IPS-NIHi11 (cell line): ENCODE measurements around the gene CCNYL1.
"Not testable (repeated sequence)": the region's sequence is repeated elsewhere in the genome, so short reads cannot be mapped to it uniquely, and the experiment has no call there.

Experiments
- DNase-seq: peaks from one replicate; pipeline ENCODE4 v3.0.0; 2012; ENCODE audit warnings: mixed read lengths, low spot score

Gene CCNYL1

DNA sequence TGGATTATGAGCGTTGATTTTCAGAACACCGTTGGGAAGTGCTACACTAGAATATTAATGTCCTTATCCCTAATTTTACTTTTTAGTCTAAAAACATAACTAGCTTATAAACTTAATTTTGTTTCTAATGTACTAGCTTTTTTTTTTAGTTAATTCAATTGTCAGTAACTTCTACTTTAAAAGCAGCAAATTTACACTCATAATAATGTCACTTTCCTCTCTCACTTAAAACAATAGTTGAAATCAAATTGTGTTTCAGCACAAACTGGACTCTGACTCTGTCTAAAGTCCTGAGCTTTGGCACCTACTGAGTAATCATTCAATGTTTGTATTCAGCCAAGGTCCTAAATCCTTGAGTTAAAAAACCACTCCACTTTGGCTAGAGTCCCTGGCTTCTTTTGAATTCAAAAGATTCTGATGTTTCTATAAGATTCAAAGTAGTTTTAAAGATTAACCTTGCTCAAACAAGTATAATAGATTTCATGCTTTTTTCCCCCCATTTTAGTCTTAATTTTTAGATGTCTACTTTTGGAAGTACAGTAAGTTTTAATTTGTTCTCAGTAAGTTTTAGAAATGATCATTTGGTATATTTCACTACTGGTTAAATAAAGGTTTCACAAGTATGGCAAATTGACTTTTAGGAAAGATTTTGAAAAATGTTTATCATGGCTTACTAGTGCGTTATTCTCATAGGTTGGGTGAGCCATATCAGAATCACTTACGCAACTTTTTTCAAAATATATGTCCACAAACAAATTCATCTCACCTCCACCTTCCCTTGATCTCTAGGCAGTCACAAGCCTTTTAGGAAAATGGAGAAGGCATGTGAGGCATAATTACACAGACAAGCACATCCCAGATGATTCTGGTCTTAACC lies 23.4 kb downstream of the CCNYL1 start:
- no peak for DNase-seq

DNA sequence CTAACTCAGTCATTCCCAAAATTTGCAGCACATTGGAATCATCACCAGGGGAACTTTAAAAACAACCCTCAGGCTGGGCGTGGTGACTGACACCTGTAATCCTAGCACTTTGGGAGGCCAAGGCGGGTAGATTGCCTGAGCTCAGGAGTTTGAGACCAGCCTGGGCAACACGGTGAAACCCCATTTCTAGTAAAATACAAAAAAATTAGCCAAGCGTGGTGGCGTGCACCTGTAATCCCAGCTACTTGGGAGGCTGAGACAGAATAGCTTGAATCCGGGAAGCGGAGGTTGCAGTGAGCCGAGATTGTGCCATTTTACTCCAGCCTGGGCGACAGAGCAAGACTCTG lies 24.0 kb downstream of the CCNYL1 start:
- not testable (repeated sequence) for DNase-seq

DNA sequence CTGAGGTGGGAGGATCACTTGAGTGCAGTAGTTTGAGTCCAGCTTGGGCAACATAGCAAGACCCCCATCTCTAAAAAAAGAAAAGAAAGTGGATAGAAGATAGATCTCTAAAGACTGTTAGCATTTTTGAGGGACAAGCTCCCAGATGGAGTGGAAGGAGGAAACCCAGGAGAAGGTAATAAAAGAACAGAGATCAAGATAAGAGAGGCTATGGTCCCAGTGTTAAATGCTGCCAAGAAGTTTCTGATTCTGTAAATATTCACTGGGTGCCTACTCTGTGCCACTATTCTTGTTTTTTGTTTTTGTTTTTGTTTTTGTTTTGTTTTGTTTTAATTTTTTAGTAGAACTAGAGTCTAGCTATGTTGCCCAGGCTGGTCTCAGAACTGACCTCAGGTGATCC lies 32.1 kb downstream of the CCNYL1 start:
- no peak for DNase-seq

DNA sequence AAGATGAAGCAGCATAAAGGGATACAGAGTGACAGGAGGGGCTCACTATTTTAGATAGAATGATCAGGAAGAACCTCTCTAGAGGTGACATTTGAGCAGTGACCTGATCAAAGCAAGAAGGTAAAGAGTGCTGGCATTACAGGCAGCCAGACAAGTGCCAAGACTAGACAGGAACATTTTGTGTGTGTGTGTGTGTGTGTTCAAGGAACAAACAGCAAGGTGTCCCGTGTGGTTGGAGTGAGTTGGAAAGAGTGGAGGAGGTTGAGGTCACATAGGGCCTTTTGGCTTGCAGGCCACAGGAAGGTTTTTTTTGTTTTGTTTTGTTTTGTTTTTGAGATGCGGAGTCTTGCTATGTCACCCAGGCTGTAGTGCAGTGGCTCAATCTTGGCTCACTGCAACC lies 32.6 kb downstream of the CCNYL1 start:
- no peak for DNase-seq

DNA sequence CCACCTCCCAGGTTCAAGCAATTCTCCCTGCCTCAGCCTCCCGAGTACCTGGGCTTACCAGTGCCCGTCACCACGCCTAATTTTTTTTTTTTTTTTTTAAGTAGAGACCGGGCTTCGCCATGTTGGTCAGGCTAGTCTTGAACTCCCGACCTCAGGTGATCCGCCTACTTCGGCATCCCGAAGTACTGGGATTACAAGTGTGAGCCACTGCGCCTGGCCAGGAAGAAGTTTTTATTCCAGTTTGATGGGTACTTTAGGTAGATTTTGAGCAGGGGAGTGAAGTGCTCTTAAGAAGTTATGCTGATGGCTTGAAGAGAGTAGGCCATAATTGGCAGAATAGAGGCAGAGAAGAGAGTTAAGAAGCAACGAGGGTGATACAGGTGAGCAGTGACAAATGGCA lies 33.0 kb downstream of the CCNYL1 start:
- no peak for DNase-seq

DNA sequence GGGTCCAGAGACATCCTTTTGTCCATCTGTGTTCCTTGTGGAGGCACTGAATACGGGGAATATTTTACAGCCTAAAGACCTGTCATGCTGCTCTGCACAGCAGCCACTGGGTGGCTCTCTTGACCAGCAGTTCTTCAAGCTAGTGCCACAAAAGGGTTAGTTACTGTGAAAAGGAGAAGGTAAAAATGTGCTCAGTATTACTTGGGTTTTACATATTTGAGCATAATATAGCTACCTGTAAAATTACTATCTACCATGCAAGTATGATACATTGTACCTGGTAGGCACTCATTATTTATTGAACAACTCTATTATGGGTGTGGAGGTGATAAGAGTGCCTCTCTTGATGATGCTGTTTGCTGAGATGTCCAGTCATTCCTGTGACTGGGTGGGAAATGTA lies 34.7 kb downstream of the CCNYL1 start:
- DNase-seq: peak; percentile 68

DNA sequence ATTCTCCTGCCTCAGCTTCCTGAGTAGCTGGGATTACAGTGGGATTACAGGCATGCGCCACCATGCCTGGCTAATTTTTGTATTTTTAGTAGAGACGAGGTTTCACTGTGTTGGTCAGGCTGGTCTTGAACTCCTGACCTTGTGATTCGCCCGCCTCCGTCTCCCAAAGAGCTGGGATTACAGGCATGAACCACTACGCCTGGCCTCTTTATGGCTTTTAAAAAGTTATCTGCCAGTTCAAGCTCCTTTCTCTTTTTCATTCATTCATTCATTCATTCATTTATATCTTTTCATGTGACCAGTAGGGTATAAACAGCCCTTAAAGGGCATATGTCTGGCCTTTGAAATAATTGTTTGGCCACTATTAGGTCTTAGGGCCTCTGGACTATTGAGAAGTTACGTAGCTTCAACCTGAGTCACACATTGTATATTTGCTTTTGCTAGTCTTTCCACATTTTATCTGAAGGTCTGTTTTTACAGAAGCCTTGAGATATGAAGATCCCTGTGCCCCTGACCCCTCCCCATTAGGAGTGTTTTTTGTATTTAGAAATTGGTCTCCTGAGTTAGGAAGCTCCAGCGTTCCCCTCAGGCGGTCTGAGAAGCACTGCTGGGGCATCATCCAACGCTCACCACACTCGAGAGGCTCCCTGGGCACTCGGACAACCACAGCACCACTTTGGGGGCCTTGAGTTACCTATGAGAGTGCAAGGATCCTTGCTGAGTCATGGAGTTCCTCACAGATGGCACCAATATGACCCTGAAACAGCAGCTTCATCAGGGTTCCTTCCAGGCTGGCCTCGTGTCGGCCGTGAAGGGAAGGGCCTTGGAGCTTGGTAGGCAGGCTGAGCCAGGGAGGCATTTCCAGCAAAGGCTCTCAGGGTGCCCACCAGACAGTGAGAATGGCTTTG lies 36.5 kb downstream of the CCNYL1 start:
- no peak for DNase-seq

DNA sequence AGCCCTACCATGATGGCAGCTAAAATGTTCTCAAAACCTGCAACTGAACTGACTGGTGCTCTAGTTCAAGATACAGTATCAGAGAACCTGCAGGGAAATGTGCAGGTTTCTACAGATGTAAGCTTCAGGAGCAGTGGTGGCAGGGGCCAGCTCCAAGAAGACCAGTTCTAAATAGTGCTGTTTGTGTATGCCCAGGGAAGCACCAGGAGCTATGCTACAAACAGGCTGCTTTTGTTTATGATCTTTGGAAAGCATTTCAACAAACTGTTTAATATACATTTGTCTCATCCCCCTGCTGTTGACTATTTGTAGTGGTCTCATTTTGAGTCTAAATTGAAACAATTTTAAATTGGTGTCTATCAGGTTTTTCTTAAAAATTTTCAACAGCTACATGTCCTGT lies 37.6 kb downstream of the CCNYL1 start:
- DNase-seq: no peak

DNA sequence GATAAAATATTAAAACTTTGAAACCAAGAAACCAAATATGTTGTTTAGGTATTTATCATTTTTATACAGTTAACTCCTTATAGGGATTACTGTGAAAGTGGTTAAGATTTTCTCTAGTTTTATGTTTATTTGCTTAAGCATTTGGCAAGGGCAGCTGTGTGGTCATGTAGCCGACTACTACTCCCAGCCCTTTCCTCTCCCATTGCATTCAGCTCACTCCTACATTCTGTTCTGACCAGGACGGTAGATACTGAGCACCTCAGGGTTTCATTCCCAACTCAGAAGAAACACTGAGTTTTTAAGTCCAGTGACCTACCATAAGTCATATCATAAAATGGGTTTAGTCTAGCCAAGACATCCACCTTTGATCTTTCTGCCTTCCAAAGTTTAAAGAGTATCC lies 38.4 kb downstream of the CCNYL1 start:
- DNase-seq: no peak

DNA sequence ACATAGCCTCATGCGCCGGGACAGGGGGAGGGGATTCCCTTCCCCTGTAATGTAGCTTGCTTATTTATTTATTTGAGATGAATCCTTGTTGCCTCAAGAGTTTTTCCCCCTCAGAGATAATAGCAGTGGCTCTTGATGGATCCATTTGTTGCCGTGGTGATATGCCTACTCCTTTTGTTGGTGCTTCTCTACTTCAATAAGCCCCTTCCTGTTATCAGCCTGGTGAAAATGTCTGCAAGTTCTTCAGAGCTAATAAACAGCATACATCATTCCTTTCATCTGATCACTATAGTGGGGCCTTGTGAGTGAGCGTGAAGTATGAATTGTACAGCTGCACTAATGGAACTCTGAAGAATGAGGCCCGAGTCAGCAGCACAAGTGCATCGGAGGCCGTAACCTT lies 38.9 kb downstream of the CCNYL1 start:
- DNase-seq: no peak

DNA sequence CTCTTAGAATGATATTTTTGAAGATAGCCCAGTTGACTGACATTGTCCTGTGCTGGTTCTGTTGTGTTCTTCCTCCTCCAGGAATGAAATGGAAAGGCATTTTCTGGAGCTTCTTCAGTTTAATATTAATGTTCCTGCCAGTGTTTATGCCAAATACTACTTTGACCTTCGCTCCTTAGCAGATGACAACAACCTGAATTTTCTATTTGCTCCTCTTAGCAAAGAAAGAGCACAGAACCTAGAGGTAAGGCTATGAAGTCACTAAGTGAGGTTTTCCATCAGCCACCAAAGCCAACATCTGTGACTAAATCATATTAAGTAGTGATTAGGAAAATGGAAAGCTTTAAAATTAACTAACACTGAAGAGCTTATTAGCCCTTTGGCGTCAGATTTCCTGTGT lies 39.4 kb downstream of the CCNYL1 start:
- DNase-seq: no peak

DNA sequence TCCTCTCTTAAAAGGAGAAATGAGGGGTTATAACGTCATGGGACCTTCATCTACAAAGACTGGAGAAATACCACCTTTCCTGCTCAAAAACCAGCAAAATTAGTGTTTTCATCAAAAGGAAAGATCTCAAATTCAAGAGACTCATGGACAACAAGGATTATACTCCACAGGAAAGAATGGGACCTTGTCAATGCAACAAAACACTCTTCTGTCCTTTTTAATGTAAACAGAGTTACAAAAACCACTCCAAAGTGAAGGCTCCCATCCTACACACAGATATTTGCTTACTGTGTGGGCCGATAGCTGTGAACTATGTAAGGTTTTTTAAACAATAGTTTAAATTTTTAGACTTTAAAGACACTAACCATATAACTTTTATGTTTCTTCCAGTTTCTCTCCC lies 42.2 kb downstream of the CCNYL1 start:
- not testable (repeated sequence) for DNase-seq

DNA sequence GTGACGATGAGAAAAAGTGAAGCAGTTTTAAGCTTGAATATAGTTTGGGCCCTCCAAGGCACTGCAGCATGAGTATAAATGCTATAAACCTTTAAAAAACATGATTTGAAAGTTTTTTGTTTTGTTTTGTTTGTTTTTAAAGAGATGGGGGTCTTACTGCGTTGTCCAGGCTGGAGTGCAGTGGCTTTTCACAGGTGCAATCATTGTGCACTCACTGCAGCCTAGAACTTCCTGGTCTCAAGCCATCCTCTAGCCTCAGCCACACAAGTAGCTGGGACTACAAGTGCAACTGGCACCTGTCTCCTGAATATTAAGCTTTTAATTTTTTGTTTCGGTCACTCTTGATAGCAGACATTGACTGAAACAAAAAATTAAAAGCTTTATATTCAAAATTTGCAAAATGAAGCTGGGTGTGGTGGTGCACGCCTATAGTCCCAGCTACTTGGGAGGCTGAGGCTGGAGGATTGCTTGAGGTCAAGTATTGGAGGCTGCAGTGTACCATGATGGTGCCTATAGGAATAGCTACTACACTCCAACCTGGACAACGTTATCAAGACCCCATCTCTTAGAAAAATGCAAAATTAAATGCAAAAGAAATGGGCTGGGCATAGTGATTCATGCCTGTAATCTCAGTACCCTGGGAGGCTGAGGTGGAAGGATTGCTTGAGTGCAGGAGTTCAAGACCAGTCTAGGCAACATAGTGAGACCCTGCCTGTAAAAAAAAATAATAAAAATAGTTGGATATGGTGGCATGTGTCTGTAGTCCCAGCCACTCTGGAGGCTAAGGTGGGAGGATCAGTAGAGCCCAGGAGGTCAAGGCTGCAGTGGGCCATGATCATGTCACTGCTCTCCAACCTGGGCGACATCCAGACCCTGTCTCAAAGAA lies 43.3 kb downstream of the CCNYL1 start:
- no peak for DNase-seq

DNA sequence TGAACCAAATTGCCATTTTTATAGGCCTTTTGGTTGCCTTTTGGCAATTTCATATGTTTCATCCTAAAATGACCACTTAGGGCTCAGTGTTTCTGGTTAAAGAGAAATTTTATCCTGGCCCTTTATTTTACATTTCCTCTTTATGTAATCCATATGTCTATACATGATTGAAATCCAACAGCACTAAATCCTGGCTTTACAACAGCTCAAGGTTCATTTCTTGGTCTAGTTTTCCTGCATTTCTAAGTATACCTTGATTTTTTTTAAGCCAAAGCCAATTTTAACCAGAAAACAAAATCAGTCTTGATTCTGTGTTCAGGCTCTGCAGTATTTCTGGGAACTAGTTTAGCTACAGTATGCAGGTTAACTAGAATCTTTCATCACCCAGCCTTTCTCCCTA lies 46.6 kb downstream of the CCNYL1 start:
- DNase-seq: no peak

DNA sequence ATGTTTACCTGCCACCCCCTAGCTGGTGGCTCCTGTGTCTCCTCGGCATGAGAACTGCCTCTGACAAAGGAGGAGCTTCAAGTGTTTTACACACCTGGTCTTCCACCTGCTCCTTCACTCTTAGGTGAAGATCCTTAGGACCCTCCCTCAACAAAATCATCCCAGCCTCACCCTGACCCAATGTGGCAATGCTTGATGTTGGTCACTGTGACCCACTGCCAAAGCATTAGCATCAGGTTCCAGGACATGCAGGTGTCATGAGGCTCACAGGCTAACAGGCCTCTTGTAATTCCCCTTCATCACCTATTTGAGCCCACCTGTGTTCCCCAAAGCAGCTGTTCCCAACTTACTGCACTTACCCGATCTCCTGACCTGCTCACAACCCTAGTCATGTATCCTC lies 48.5 kb downstream of the CCNYL1 start:
- no peak for DNase-seq

DNA sequence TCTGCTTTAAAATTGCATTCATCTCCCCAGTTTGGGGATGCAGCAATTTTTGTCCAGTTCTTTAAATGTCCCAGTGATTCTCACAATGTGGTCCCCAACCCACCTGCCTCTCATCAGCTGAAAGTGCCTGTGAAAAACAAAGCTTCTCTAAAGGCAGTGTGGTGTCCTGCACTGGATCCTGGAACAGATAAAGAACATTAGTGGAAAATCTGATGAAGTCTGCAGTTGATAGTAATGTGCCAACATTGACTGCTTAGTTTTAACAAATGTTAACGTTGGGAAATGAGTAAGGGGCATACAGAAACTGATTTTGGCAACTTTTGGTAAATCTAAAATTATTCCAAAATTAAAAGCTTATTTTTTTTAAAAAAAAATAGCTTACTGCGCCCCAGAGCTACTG lies 49.0 kb downstream of the CCNYL1 start:
- DNase-seq: no peak

DNA sequence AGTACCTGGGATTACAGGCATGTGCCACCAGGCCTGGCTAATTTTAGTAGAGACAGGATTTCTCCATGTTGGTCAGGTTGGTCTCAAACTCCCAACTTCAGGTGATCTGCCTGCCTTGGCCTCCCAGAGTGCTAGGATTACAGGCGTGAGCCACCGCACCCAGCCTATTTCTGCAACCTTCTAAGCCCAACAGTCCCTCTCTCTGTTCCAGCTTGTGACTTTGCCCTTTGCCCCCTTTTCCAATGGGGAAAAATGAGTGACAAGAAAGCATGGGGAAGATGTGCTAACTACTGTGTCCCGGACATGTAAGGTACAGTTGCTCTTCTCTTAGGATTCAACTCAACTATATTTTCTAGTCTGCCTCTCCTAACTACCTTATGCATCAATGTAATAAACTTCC lies 50.0 kb downstream of the CCNYL1 start:
- not testable (repeated sequence) for DNase-seq

DNA sequence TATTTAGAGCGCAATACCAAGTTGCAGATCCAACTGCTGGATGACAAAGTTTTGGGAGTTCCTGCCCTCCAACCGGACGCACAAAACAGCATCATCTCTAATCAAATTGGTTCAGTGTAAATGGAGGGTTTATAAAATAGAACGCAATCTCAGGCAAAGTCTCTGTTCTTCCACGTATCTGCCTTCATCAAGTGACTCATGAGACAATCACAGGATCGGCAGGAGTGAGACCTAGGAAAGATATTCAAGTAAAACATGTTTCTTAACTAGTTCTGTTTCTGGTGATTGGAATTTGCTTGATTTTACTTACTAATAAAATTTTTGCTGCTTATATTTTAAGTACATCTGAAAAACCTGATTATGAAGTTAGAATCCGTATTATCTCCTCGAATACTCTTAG lies 50.7 kb downstream of the CCNYL1 start:
- DNase-seq: no peak

DNA sequence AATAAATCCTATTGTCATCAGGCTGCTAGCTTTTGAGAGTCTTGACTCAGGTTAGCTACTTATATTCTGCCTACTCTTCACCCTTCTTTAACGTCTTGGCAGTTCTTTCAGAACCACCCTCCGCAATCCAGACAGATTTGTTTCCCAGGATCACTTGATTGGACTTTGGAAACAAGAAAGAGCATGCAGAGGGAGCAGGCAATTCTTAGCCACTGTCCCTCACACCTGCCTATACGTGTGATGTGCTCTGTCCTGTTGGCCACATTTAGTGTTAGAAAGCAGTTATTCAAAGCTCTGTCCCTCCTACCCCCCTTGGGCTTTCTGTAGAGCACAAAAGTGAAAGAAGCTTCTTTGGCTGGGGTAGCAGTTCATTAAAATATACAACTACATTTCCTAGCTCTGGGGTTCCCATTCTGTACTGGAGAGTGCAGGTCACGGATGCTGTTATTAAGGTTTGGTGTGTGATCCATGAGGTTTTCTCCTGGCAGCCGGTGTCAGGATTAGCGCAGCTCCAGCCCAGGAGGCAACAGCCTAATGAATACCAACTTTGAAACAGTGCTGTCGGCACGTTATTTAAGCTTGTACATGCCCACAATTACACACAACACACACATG lies 52.0 kb downstream of the CCNYL1 start:
- DNase-seq: no peak

DNA sequence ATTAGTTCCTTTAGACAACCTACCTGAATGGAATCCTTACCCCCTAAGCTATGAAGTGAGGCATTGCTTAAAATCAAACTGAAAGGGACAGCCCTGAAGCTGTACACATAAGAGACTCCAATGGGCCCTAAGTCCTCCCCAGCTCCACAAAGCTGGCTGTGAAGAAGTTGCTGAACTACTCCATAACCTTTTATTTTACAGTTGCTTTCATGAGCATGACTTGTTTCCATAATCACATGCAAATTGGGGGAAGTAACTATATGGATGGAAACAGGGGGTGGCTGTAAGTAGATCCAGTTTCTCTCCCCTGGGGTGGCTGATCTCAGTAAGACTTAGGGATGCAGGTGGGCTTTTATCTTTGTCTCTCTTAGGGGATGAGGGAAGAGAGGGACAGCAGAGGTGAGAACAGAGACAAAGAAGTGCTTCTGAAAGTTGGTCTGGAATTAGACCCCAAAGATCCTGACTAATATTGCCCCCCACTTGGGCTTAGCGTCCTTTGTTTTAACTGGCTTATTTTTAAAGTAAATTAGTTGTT lies 52.7 kb downstream of the CCNYL1 start:
- no peak for DNase-seq

DNA sequence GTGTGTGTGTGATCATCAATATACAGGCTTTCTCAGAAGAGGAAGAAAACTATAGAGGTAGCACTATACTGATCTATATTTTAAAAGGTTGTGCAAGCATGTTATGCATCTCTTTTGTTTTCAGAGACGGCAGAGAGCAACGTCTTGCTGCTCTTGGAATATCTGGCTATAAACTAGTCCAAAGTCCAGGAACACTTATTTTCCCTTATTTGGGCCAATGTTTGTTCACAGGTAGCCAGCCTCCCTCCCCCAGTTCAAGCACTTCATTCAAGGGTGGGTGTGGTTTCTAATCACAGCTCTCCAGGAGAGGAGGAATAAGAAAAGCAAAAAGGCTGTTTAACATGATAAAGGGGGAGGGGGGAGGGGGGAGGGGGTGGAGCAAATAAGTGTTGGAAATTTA lies 54.1 kb downstream of the CCNYL1 start:
- DNase-seq: peak; percentile 59
